ENCODE results near the gene PLEKHG2. TPM values are rescaled to one million over a fixed set of nuclear protein-coding genes. Genes with fewer than 3 reads are reported as not detected.

Gene PLEKHG2
- total RNA-seq, 1 donor from 2014 or later = 205 TPM

- peaks cover 9% of the 10 kb centered on the region for H3K36me3 Mint-ChIP-seq (ENCODE audit: unreplicated experiment)
- H3K27ac Mint-ChIP-seq (ENCODE audit: unreplicated experiment) = no peak overlapping the region
- H3K27me3 Mint-ChIP-seq (ENCODE audit: unreplicated experiment) = peaks cover 9% of the 10 kb centered on the region
Measured at GRCh38 chr19:39463403-39463802, 50.9 kb downstream of the PLEKHG2 start.

DNA sequence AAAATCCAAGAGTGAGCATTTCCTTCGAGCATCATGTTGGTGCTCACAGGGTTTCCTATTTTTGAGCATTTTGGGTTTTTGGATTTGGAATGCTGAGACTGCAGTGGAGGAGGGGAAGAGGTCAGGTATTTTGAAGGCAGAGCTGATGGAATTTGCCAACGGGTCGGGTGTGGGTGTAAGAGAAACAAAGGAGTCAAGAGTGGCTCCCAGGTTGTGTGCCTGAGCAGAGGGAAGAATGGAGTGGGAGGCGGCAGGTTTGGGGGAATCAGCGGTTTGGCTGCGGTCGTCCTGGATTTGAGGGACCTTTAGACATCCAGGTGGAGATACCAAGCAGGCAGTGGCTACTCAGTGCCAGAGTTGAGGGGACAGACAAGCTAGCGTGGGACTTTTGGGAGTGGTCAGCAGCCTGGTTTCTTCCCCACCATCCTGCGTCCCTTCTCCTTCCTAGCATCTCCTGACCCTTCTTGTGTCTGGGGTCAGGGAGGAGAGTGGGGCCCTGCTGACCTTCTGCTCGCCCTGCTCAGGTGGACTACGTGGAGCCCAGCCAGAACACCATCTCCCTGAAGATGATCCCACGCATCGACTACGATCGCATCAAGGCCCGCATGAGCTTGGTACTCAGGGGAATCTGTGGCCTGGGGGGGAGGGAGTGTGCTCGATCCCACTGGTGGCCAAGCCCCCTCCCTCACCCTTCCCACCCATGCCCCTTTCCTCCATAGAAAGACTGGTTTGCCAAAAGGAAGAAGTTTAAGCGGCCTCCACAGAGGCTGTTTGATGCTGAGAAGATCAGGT, 53.7 kb downstream of the PLEKHG2 start:
- Mint-ChIP-seq H3K36me3 (ENCODE audit: unreplicated experiment) (no peaks in the 10 kb centered on the region), H3K4me1 (ENCODE audit: low read depth, unreplicated experiment) (no peaks in the 10 kb centered on the region), H3K27me3 (ENCODE audit: unreplicated experiment) (peaks cover 6% of the 10 kb centered on the region), H3K9me3 (ENCODE audit: unreplicated experiment) (peaks cover 6% of the 10 kb centered on the region), H3K4me3 (ENCODE audit: unreplicated experiment) (no peak overlapping the region), H3K27ac (ENCODE audit: unreplicated experiment) (peak overlapping the region; percentile 10)
- no peak for DNase-seq
- TF ChIP-seq CTCF (IDR thresholded peaks at IDR 0.05; ENCODE audit: partially characterized antibody, unreplicated experiment) = no peak

More at GRCh38 chr19:39463403-39463802, 50.9 kb downstream of the PLEKHG2 start:
- no peaks in the 10 kb centered on the region for H3K4me1 Mint-ChIP-seq (ENCODE audit: low read depth, unreplicated experiment)
- no peak overlapping the region for H3K4me3 Mint-ChIP-seq (ENCODE audit: unreplicated experiment)
- no peak for TF ChIP-seq CTCF (IDR thresholded peaks at IDR 0.05; ENCODE audit: partially characterized antibody, unreplicated experiment)
- no peak for DNase-seq
- peaks cover 5% of the 10 kb centered on the region for H3K9me3 Mint-ChIP-seq (ENCODE audit: unreplicated experiment)

GRCh38 chr19:39467941-39468340, 55.5 kb downstream of the PLEKHG2 start:
- H3K4me3 Mint-ChIP-seq (ENCODE audit: unreplicated experiment) = no peak overlapping the region
- peaks cover 8% of the 10 kb centered on the region for H3K27me3 Mint-ChIP-seq (ENCODE audit: unreplicated experiment)
- no peak for DNase-seq
- H3K9me3 Mint-ChIP-seq (ENCODE audit: unreplicated experiment) = peaks cover 9% of the 10 kb centered on the region
- H3K4me1 Mint-ChIP-seq (ENCODE audit: low read depth, unreplicated experiment) = no peaks in the 10 kb centered on the region
- no peak for TF ChIP-seq CTCF (IDR thresholded peaks at IDR 0.05; ENCODE audit: partially characterized antibody, unreplicated experiment)
- no peaks in the 10 kb centered on the region for H3K36me3 Mint-ChIP-seq (ENCODE audit: unreplicated experiment)
- H3K27ac Mint-ChIP-seq (ENCODE audit: unreplicated experiment) = no peak overlapping the region

GRCh38 chr19:39469036-39469435, 56.6 kb downstream of the PLEKHG2 start:
- no peak overlapping the region for H3K4me3 Mint-ChIP-seq (ENCODE audit: unreplicated experiment)
- H3K27ac Mint-ChIP-seq (ENCODE audit: unreplicated experiment) = no peak overlapping the region
- H3K36me3 Mint-ChIP-seq (ENCODE audit: unreplicated experiment) = no peaks in the 10 kb centered on the region
- H3K4me1 Mint-ChIP-seq (ENCODE audit: low read depth, unreplicated experiment) = no peaks in the 10 kb centered on the region
- H3K9me3 Mint-ChIP-seq (ENCODE audit: unreplicated experiment) = peaks cover 9% of the 10 kb centered on the region
- DNase-seq = no peak
- peaks cover 8% of the 10 kb centered on the region for H3K27me3 Mint-ChIP-seq (ENCODE audit: unreplicated experiment)
- TF ChIP-seq CTCF (IDR thresholded peaks at IDR 0.05; ENCODE audit: partially characterized antibody, unreplicated experiment) = no peak

DNA sequence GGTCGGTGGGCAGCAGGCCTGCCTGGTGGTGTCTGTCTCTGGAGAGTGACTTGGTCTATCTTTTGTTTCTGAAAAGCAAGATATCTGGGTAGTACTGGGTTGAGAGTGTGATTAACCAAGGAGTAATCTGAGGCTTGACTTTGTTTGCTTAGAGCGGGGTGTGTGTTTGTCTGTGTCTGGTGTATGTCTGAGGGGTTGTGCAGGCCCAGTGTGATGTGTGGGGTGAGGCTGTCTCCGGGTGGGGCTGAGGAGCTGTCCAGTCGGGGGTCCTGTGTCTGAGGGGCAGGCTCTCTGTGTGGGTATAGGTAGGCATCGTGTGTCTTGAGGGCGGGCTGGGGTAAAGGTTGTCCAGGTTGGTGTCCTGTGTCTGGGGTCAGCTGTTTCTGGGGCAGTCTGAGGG, 57.1 kb downstream of the PLEKHG2 start:
- Mint-ChIP-seq H3K36me3 (ENCODE audit: unreplicated experiment) (no peaks in the 10 kb centered on the region), H3K4me3 (ENCODE audit: unreplicated experiment) (no peak overlapping the region), H3K27ac (ENCODE audit: unreplicated experiment) (no peak overlapping the region), H3K4me1 (ENCODE audit: low read depth, unreplicated experiment) (no peaks in the 10 kb centered on the region), H3K27me3 (ENCODE audit: unreplicated experiment) (peaks cover 8% of the 10 kb centered on the region), H3K9me3 (ENCODE audit: unreplicated experiment) (peaks cover 9% of the 10 kb centered on the region)
- TF ChIP-seq CTCF (IDR thresholded peaks at IDR 0.05; ENCODE audit: partially characterized antibody, unreplicated experiment) = no peak
- no peak for DNase-seq
